Measurements from ENCODE around the gene ST6GALNAC6. TPM values are rescaled to one million over a fixed set of nuclear protein-coding genes. Genes with fewer than 3 reads are reported as not detected.

ST6GALNAC6 gene
- total and polyA plus RNA-seq, 2 experiments from 2014 or later = 53.0 to 73.4 TPM

DNA sequence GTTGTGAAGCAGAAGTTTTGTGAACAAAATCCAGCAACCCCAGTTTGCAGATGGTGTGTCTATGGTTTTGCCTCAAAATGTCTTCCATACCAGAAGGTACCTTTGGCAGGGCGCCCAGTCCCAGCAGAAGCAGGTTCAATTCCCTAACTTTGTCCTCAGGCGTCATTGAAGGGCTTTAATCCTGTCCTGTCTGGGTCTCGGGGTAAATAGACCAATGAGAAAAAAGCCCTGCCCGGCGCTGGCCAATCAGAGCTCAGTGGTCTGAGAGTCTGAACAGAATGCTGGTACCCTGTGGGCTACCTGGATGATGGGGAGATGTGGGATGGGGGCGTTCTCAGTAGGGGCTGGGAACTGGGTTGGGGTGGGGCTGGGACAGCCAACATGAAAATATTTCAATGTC is 23.6 kb upstream of the ST6GALNAC6 start:
- H3K4me3 ChIP-seq = no peak overlapping the region
- no peak for DNase-seq (ENCODE audit: low read depth in 1 of 2, low spot score in 1 of 2)
- H3K36me3 ChIP-seq = no peaks in the 10 kb centered on the region
- peaks cover 24% of the 10 kb centered on the region for H3K27me3 ChIP-seq
- TF ChIP-seq, protein P1, sequence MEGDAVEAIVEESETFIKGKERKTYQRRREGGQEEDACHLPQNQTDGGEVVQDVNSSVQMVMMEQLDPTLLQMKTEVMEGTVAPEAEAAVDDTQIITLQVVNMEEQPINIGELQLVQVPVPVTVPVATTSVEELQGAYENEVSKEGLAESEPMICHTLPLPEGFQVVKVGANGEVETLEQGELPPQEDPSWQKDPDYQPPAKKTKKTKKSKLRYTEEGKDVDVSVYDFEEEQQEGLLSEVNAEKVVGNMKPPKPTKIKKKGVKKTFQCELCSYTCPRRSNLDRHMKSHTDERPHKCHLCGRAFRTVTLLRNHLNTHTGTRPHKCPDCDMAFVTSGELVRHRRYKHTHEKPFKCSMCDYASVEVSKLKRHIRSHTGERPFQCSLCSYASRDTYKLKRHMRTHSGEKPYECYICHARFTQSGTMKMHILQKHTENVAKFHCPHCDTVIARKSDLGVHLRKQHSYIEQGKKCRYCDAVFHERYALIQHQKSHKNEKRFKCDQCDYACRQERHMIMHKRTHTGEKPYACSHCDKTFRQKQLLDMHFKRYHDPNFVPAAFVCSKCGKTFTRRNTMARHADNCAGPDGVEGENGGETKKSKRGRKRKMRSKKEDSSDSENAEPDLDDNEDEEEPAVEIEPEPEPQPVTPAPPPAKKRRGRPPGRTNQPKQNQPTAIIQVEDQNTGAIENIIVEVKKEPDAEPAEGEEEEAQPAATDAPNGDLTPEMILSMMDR (IDR thresholded peaks at IDR 0.05; ENCODE audit: low read depth, low read length) = no peak
- no peak overlapping the region for H3K27ac ChIP-seq
- H3K9me3 ChIP-seq (ENCODE audit: low read depth) = no peaks in the 10 kb centered on the region
- peaks cover 3% of the 10 kb centered on the region for H3K4me1 ChIP-seq (ENCODE audit: low read depth)

DNA sequence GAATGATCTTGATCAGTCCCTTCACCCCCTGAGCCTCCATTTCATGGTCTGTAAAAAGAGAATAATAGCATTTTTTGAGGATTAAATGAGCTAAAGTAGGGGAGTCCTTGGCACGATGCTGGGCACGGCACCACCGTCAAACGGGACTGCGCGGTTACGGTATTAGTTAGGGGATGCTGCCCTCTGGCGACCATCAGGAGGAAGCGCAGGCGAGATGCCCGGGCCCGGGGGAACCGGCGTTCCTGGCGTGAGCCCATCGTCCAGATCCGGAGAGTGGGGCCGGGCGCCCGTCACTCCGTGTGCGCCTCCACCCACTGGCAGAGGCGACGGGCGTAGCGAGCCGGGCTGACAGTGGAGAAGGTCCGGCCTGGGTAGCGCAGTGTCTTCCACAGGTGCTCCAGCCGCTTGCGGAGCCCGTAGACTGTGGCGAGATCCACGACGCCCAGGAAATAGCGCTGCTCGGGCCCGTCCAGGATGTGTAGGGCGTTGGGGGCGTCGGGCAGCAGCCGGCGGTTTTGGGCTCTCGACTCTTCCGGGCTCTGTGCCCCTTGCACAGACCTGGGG is 22.2 kb upstream of the ST6GALNAC6 start:
- Histone ChIP-seq H3K36me3 (no peaks in the 10 kb centered on the region), H3K4me3 (no peak overlapping the region), H3K4me1 (ENCODE audit: low read depth) (peaks cover 3% of the 10 kb centered on the region), H3K27me3 (peaks cover 10% of the 10 kb centered on the region), H3K9me3 (ENCODE audit: low read depth) (no peaks in the 10 kb centered on the region), H3K27ac (no peak overlapping the region)
- TF ChIP-seq, protein P1 (IDR thresholded peaks at IDR 0.05; ENCODE audit: low read depth, low read length) = peak; percentile 72
- DNase-seq (ENCODE audit: low read depth in 1 of 2, low spot score in 1 of 2) = peak; percentile 58 to 65

DNA sequence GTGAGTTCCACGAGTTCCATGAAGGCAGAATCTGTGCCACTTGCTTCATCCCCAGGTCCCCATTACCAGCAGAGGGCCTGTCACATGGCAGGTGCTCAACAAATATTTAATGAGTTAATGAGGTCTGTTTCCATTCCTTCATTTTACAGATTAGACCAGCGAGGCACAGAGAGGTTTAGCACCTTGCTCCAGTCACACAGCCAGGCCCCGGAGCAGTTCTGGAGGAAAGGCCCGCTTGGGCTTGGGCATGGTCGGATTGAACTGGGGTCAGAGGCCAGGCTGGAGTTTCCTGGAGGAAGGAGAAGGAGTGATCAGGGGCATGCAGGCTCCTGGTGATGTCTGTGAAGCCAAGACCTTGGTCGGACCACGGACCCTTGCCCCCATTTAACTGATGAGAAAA is 21.4 kb upstream of the ST6GALNAC6 start:
- H3K4me3 ChIP-seq = no peak overlapping the region

DNA sequence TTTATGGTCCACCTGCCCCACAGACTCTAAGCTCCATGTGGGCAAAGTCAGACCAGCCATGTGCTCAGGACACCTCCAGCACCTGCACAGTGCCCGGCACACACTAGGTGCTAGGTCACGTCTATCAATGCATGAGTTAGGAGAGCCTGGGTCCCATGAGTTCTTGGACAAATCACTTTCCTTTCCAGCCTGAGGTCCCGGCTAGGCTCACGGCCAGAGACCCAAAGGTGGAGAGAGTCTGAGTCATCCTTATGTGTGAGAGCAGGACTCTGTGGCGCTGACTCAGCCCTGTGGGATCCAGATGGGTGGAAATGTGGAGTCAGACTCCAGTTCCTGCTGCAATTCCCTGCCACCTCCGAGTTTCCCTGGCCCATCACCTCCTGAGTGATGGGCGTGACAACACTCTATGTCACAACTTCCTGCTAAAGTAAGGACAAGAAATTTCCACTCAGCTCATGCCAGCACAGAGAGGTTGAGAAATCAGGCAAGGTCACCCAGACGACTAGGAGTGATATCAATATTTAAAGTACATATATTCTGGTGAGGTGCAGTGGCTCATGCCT is 19.9 kb upstream of the ST6GALNAC6 start:
- H3K27ac ChIP-seq = no peak overlapping the region
- TF ChIP-seq, protein P1 (IDR thresholded peaks at IDR 0.05; ENCODE audit: low read depth, low read length) = no peak

More for the DNA sequence above, 21.4 kb upstream of the ST6GALNAC6 start:
- H3K27me3 ChIP-seq = peaks cover 3% of the 10 kb centered on the region
- H3K9me3 ChIP-seq (ENCODE audit: low read depth) = no peaks in the 10 kb centered on the region
- no peak overlapping the region for H3K27ac ChIP-seq
- TF ChIP-seq, protein P1 (IDR thresholded peaks at IDR 0.05; ENCODE audit: low read depth, low read length) = no peak
- no peaks in the 10 kb centered on the region for H3K36me3 ChIP-seq
- peaks cover 9% of the 10 kb centered on the region for H3K4me1 ChIP-seq (ENCODE audit: low read depth)
- DNase-seq (ENCODE audit: low read depth in 1 of 2, low spot score in 1 of 2) = no peak

DNA sequence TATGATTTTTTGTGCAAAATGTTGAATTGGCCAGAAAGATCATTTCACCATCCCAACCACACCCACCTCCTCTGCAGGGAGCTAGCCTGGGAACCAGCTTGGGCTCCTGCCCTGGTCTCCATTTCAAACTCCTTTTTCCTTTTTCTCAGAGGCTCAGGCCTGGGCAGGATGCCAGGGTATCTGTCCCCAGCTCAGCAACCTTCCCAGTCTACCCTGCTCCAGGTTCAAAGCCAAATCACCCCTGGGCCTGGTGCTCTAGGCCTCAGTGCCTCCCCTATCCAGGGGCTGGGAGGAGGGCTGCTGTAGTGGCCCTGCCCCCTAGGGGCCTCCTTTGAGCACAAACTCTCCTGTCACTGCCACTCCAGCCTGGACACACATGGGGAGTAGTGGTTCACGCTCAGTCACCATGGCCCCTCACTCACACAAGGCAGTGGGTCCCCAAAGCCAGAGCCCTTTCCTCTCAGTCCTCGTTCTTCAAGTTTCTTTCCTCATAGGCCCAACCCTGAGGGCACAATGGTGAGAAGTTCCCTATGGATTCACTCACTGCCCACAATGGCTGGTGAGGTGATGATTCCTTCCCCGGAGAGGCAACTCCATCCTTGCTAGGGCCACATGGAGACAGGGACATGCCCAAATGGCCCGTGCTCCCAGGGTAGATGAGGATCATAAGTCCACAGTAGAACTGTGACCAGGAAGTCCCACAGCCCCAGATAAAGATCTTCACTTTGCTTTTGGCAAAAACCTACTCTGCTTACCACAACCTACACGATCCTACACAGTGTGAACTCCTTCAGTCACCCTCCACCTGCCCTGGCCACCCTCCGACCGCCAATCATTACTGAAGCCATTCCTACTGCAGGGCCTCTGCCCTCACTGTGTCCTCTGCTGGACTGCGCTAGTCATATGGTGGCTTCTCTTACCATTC is 19.0 kb upstream of the ST6GALNAC6 start:
- no peaks in the 10 kb centered on the region for H3K27me3 ChIP-seq
- H3K27ac ChIP-seq = no peak overlapping the region
- DNase-seq (ENCODE audit: low read depth in 1 of 2, low spot score in 1 of 2) = peak; percentile 55 to 56
- no peaks in the 10 kb centered on the region for H3K9me3 ChIP-seq (ENCODE audit: low read depth)
- no peak overlapping the region for H3K4me3 ChIP-seq
- TF ChIP-seq, protein P1 (IDR thresholded peaks at IDR 0.05; ENCODE audit: low read depth, low read length) = no peak
- no peaks in the 10 kb centered on the region for H3K36me3 ChIP-seq
- H3K4me1 ChIP-seq (ENCODE audit: low read depth) = peaks cover 11% of the 10 kb centered on the region

More for the DNA sequence above, 19.9 kb upstream of the ST6GALNAC6 start:
- Histone ChIP-seq H3K4me3 (no peak overlapping the region), H3K36me3 (no peaks in the 10 kb centered on the region), H3K4me1 (ENCODE audit: low read depth) (peaks cover 11% of the 10 kb centered on the region), H3K9me3 (ENCODE audit: low read depth) (no peaks in the 10 kb centered on the region), H3K27me3 (no peaks in the 10 kb centered on the region)
- DNase-seq (ENCODE audit: low read depth in 1 of 2, low spot score in 1 of 2) = peak in 1 of 2 donors; percentile 98
